ENCODE data around the gene SNTA1. TPM values are rescaled to one million over a fixed set of nuclear protein-coding genes. Genes with fewer than 3 reads are reported as not detected.

SNTA1 gene
- total RNA-seq, 1 experiment from 2014 or later, result 7.6 TPM

- H3K79me2 ChIP-seq (ENCODE audit: low read depth), result no peaks in the 10 kb centered on the region
- H2AFZ ChIP-seq, result no peak overlapping the region
- H3K4me1 ChIP-seq (replicated peaks; ENCODE audit: insufficient read depth), result no peaks in the 10 kb centered on the region
- peaks cover 8% of the 10 kb centered on the region for H3F3A ChIP-seq (ENCODE audit: insufficient read depth, low read depth)
- no peaks in the 10 kb centered on the region for H3K27me3 ChIP-seq (ENCODE audit: insufficient read depth, low read depth)
- no peak overlapping the region for H3K4me2 ChIP-seq
- H3K9me3 ChIP-seq (ENCODE audit: insufficient read depth, low read depth), result no peaks in the 10 kb centered on the region
- ChIA-PET POLR2A (ENCODE audit: unreplicated experiment) (interaction anchor here (0.5 to 0.6 kb wide), 2 partner anchors 17 to 557 kb away, joined by 6 to 9 read pairs; no protein-coding TSS in a partner anchor), CTCF (no interaction called here)
- H3K36me3 ChIP-seq (ENCODE audit: low read depth), result no peaks in the 10 kb centered on the region
- BruUV-seq (replicated peaks), result no TSS peak
- no peak for TF ChIP-seq EZH2 (IDR thresholded peaks at IDR 0.05; ENCODE audit: low read depth)
- TF ChIP-seq CTCF (conservative IDR thresholded peaks at IDR 0.05), result no peak
- no peak for DNase-seq
- intact Hi-C loops (cut with micrococcal nuclease; ENCODE audit: unreplicated experiment), result no loop called here
- H4K20me1 ChIP-seq (ENCODE audit: insufficient read depth), result no peaks in the 10 kb centered on the region
- H3K9me2 ChIP-seq (ENCODE audit: insufficient read depth), result no peaks in the 10 kb centered on the region
- H3K4me3 ChIP-seq, result no peak overlapping the region
- H3K27ac ChIP-seq, result no peak overlapping the region
Observed at GRCh38 chr20:33438481-33438880, 5.1 kb downstream of the SNTA1 start.

GRCh38 chr20:33437141-33437911 is 6.2 kb downstream of the SNTA1 start:
- TF ChIP-seq CTCF (conservative IDR thresholded peaks at IDR 0.05) (no peak), EZH2 (IDR thresholded peaks at IDR 0.05; ENCODE audit: low read depth) (no peak)
- ChIA-PET CTCF (interaction anchor here (1.2 kb wide), 1 partner anchor 14 kb away, joined by 5 read pairs; no protein-coding TSS in a partner anchor), POLR2A (ENCODE audit: unreplicated experiment) (no interaction called here)
- Histone ChIP-seq H3K27me3 (ENCODE audit: insufficient read depth, low read depth) (no peaks in the 10 kb centered on the region), H3K9me3 (ENCODE audit: insufficient read depth, low read depth) (no peaks in the 10 kb centered on the region), H3K79me2 (ENCODE audit: low read depth) (no peaks in the 10 kb centered on the region), H3K9me2 (ENCODE audit: insufficient read depth) (no peaks in the 10 kb centered on the region), H4K20me1 (ENCODE audit: insufficient read depth) (no peaks in the 10 kb centered on the region), H2AFZ (no peak overlapping the region), H3K36me3 (ENCODE audit: low read depth) (no peaks in the 10 kb centered on the region), H3K4me3 (no peak overlapping the region), H3K4me1 (replicated peaks; ENCODE audit: insufficient read depth) (no peaks in the 10 kb centered on the region), H3F3A (ENCODE audit: insufficient read depth, low read depth) (peaks cover 8% of the 10 kb centered on the region), H3K4me2 (no peak overlapping the region), H3K27ac (no peak overlapping the region)
- intact Hi-C loops (cut with micrococcal nuclease; ENCODE audit: unreplicated experiment), result no loop called here
- BruUV-seq (replicated peaks), result no TSS peak
- no peak for DNase-seq

- Histone ChIP-seq H3F3A (ENCODE audit: insufficient read depth, low read depth) (no peaks in the 10 kb centered on the region; the same call in 1 of the 2 replicates), H3K4me1 (replicated peaks; ENCODE audit: insufficient read depth) (no peaks in the 10 kb centered on the region), H3K36me3 (ENCODE audit: low read depth) (no peaks in the 10 kb centered on the region), H2AFZ (no peak overlapping the region), H3K79me2 (ENCODE audit: low read depth) (no peaks in the 10 kb centered on the region), H3K9me3 (ENCODE audit: insufficient read depth, low read depth) (no peaks in the 10 kb centered on the region), H3K27me3 (ENCODE audit: insufficient read depth, low read depth) (no peaks in the 10 kb centered on the region), H3K9me2 (ENCODE audit: insufficient read depth) (no peaks in the 10 kb centered on the region), H3K4me3 (no peak overlapping the region), H3K4me2 (no peak overlapping the region), H4K20me1 (ENCODE audit: insufficient read depth) (no peaks in the 10 kb centered on the region), H3K27ac (no peak overlapping the region)
- no peak for DNase-seq
- no peak for TF ChIP-seq EZH2 (IDR thresholded peaks at IDR 0.05; ENCODE audit: low read depth)
- TF ChIP-seq CTCF (conservative IDR thresholded peaks at IDR 0.05), result no peak
- ChIA-PET CTCF (no interaction called here), POLR2A (ENCODE audit: unreplicated experiment) (interaction anchor here (0.6 kb wide), 1 partner anchor 70 kb away, joined by 3 read pairs; no protein-coding TSS in a partner anchor)
- no TSS peak for BruUV-seq (replicated peaks)
- intact Hi-C loops (cut with micrococcal nuclease; ENCODE audit: unreplicated experiment), result no loop called here
Observed at GRCh38 chr20:33434434-33434833, 9.1 kb downstream of the SNTA1 start.

All from PC-9 (cell line).